GM21576 (cell line): ENCODE measurements around the gene DUSP1.

Source experiments
- ATAC-seq: cut with Tn5 transposase; IDR thresholded peaks from one replicate; pipeline ENCODE4 v1.9.1; 2021; ENCODE audit warnings: mild to moderate bottlenecking, moderate library complexity; ENCODE audit not compliant: unreplicated experiment

The DUSP1 gene

GRCh38 chr5:172745838-172746237 is 25.2 kb downstream of the DUSP1 start:
- ATAC-seq: no peak

DNA sequence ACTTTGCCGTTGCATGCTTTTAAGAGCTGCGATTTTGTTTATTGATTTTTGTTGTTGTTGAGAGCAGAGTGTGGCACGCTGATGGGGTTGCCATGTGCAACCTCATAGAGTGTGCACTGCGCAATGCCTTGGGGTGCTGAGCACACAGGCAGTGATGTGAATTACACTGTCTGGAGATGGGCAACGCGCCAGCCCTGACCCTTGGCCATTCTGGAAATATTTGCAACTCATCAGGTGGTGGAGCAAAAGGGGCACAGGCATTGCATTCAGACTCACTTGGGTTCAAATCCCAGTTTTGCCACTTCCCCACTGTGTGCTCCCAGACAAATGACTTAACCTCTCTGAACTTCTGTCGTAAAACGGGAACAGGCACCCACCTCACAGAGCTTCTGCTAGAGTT is 25.6 kb downstream of the DUSP1 start:
- no peak for ATAC-seq

DNA sequence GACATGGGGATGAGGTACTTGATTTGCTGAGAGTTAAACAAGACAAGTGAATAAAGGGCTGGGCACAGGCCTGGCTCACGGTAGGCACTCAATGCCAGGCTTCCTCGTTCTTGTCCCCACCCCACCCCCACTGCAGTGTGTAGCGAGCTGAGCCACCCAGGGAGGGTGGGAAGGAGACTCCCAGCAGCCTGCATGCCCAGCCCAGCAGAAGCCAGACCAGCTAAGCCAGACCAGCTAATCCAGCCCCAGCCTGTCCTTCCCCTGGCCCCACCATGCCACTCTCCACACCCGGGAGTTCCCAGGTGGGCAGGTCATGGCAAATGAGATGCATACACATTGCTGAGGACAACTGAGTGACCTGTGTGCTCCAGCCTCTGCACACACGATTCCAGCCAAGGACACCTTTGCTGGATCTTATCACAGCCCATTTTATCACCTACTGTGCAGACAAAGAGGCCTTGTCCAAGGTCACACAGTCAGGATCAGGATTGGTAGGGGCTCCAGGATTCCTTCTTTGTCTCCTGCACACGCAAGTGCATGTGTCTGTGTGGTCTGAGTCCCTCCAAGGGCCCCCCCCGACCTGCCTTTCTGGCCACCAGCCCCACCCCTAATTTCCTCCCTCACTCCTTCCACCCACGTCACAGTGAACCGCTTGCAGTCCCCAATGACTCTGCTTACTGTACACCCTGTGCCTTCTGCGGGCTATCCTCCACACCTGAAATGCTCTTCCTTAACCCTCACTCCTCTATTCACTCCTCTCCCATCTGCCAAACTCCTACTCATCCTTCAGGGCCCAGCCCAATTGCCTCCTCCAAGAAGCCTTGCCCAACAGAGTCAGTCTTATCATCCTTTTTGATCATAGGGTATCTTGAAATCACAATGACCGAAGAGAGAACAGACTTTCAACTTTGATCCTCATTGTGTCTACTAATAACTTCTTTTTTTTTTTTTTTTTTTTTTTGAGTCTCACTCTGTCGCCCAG is 26.6 kb downstream of the DUSP1 start:
- no peak for ATAC-seq

DNA sequence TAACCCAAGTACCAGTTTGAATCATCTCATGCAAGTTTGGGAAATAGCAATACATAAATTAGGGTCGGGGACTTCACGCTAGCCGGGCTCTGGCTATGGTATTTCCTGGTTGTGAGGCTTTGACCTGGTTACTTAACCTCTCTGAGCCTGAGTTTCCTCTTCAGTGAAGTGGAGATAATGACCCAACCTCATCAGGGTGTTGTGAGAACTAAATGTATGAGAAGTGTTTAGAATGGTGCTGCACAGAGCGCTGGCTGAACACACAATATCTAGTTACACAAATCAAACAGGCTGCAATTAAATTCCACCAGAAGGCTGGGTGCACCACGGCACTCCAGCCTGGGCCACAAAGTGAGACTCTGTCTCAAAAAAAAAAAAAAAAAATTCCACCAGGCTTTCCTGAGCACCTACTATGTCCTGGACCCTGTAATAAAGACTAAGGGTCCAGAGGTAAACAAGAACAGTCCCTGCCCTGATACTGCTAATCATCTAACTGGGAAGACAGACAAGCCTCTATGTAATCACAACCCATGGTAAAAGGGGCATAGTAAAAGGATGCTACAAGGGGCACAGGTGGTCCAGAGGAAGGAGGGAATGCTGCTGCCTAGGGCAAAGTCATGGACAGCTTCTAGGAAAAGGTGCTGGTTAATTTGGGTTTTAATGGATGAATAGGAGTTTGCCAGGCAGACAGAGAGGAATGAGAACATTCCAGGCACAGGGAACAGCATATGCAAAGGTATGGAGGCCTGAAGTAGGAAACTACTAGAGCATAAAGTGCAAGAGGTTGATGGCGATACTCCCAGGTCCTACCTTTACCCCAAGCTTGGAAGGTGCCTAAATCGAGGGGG is 27.7 kb downstream of the DUSP1 start:
- no peak for ATAC-seq

DNA sequence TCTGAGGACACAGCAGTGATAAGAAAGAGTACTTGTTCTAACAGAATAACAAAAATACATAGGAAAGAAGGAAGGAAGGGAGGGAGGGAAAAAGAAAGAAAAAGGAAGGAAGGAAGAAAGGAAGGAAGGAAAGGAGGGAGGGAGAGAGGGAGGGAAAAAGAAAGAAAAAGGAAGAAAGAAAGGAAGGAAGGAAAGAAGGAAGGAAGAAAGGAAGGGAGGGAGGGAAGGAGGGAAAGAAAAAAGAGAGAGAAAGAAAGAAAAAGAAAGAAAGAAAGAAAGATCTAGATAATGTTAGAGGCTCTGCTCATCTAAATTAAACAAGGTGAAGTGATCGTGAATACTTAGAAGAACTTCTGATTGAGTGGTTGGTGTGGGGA is 29.8 kb downstream of the DUSP1 start:
- ATAC-seq: no peak

DNA sequence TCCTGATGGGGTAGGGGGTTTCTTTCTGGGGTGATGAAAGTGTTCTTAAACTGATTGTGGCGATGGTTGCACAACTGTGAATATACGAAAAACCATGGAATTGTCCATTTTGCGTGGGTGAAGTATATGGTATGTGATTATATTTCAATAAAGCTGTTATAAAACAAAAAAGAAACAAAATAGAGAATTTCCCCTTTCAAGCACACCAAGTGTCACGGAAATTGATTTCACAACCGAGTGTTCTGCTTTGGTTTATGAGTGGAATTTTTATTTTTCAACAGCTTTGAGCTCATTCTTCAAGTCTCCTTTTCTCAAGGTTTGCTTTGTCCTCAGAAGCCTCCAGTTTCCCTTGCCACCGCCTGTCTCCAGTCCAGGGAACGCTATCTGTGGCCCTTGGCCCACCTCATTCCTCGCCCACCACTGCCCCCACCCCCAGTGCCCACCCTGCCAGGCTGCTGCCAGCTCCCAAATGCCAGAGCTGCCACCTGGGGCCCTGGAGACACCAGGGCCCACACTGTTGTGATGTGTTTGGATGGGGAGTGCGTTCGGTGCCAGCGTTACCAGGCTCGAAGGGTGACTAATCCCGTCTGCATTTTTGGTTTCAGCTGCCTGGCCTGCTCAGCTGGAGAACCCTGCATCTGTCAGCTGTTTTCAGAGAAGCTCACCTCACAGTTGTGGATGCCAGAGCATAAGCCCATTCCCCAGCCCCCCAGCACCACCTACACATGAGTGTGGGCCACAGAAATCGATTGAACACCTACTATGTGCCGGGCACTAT is 30.4 kb downstream of the DUSP1 start:
- ATAC-seq: no peak

DNA sequence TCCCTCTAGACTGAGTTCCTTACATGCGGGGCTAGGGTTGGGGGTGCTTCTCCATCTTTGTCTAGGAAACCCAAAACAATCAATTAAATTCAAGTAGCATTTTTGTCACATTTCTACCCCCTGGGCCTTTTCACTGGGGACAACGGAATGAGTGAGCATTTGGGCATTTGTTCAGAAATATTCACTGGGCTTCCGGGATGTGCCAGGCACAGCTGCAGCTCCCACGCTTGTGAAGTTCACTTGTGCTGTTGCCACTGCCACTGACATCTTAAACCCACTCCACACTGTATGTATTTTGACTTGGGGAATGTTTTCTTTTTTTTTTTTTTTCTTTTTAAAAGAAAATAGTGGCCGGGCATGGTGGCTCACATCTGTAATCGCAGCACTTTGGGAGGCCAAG is 31.6 kb downstream of the DUSP1 start:
- no peak for ATAC-seq

DNA sequence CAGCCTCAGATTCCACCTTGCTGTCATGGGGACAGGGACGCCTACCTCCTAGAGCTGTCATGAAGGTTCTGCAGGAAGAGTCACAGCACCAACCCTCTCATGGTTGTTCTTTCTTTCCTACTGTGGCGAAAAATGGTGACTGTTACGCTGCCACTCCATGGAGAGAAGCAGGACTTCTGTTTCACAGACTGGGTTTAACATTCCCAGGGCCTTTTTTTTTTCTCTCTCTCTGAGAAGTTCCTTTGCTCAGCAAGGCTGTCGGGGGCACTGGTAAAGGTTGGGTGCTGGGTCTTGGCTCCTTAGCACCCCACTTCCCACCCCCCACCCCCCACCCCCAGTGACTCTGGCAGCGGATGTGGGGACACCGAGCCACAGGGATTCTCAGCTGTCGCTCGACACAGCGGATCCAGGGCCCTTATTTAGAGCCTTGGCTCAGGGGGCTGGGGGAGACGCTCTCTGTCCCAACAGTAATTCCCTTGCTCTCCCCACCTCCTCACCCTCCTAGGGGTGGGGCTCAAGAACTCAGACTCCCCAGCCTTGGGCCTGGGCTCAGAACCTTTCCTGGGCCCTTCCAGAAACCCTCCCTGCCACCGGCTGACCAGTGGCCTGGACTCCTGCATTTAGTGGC is 34.4 kb downstream of the DUSP1 start:
- ATAC-seq: no peak

DNA sequence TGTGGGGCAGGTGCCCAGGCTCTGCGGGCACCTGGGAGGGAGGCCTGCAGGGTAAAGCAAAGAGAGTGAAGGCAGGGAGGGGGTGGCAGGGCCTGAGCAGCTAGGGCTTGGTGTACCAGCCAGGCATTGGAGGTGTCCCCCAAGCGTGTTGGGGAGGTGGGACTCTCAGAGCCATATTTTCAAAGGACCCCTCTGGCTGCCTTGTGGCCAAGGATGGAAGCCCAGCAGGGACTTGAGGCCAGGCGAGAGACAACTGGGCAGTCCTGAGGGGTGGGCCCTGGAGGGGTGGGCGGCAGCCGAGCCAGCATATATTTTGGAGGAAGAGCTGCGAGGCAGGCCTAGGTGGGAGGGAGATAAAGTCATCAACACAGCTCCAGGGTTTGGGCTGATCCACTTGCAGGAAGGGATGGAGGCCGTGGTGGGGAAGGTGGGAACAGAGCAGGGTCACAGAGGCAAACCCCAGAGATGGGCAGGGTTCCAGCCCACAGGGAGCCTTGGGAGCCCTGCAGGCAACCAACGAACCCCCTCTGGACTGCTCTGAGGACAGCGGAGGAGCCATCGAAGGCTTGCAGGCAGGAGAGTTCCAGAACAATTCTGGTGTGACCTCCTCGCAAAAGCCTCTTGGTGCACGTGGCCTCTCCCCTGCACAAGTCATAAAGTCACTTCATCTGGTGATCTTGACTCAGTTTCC is 35.7 kb downstream of the DUSP1 start:
- no peak for ATAC-seq

DNA sequence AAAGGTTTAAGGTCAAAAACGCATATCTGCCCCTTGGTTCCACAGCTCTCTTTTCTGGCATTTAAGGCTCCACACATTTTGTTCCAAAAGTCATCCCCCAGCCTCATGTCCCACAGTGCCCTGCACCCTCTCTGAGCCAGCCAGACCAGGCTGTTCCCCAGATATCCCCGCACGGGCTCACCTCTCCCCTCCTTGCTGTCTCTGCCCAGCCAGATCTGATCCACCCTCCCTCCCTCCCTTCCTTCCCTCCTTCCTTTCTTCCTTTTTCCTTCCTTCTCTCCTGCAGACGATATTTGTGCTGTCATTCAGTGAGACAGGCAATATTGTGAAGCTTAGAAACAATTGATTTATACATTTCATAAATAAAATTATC is 37.0 kb downstream of the DUSP1 start:
- no peak for ATAC-seq

DNA sequence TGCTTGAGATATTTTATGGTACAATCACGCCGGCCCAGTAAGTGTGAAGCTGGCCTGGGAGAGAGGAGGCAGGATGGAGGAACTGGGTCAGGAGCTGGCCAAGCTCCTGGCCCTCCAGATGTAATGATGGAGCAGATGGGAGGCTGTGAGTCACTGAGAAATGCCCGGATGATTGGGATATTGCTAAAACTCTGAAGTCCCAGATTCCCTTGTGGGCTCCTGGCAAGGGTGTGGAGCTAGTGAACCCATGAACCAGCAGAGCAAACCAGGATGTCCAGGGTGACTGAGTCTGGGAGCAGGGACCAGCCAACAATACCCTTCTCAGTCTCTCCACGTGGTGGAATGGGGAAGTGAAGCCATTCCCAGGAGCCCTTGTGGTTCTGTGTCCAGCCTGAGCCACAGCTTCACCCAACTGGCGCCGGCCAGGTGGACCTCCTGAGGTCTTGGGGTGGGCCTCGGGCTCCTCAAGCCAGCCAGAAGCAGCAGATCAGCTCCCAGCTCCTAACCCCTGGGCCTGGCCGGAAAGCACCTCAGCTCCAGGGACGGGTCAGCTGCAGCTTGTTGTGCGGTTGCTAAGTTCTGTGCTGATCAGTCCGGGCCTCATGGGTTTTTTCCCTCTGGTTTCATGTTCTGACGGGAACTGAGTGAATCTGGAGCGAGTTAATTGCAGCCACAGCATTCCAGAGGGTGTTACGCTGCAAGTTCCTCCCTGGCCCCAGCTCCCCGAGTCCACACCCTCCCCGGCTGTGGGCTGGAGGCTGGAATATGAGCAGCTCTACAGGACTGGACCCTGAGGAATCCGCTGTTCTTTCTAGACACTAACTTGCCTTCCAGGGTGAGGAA is 37.6 kb downstream of the DUSP1 start:
- ATAC-seq: no peak

DNA sequence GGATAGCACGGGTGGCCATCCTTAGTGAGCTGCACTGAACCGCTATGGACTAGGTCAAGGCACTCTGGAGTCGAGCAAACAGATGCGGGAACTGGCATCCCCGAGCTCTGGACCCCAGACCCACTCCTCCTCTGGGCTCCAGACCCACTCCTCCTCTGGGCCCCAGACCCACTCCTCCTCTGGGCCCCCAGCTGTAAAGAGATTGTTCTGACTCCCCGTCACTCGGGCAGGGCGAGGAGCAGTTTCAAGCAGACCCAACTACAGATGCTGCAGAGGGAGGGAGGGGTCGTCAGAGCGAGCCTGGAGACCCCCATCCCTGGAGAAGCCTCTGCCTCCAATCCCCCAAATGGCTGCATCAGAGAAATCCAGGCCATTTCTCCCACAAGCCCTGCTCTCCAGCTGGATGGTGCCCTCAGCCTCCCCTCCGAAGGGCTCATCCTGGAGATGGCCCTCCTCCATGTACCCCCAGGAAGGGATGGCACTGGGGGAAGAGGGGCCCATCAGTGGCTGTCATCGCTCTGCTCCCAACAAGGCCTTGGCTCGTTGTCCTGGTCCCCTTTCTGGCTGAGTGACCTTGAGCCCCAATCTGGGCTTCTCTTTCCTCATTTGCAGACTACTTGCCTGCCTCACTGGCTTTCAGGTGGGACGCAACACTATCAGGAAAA is 38.7 kb downstream of the DUSP1 start:
- ATAC-seq: no peak

DNA sequence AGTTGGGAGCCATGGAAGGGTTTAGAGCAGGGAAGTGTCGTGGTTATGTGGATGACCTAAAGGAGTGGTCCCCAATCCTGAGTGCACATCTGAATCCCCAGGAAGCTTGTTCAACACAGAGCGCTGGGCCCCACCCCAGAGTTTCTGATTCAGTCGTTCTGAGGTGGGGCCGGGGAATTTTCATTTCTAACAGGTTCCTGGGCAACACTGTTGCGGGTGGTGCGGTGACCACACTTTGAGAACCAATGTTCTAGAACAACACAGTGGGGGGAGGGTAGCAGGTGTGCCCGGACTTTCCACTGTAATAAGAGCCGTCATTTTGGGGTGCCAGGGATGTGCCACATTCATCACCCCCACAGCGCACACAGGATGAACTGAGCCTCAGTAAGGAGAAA is 39.3 kb downstream of the DUSP1 start:
- ATAC-seq: no peak

DNA sequence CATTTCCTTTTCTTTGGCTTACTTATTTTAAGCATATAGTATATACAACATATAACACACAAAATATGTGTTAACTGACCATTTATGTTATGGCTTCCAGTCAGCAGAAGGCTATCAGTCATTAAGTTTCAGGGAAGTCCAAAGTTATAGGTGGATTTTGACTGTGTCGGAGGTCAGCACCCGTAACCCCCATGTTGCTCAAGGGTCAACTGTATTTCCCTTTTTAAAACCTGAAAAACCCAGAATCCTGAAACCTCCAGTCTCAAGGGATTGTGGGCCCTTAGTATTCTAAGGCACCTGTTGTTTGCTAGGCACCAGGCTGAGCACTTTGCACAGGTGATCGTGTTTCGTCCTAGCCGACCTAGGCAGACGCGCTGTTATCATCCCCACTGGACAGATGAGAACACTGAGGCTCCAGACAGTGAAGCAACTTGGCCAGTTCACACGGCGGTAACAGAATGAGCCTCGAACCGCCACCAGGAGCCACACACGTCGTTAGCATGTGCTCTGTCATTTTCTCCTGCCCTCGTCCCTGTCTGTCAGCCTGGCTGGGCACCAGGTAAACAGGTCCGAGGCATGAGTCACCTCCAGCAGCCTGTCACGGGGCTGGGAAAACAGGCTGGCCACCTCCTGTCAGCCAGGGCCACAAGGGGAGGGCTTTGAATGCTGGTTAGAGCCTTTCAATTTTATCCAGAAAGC is 39.9 kb downstream of the DUSP1 start:
- no peak for ATAC-seq

DNA sequence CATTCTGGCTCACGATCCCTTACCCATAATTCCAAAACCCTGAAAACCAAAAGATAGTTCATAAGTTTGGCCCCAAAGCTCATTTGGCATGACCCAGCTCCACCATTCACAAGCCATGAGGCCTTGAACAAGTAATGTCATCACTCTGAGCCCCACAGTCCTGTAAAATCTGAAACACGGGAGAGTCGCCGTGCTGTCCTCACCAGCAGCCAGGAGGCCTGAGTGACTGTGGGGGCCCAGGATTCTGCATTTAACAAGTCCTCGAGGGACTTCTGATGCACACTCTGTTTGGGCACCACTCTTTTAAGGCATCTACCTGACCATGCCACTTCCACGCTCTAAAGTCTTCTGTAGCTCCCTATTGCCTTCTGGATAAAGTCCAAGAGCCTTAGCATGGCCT is 40.8 kb downstream of the DUSP1 start:
- ATAC-seq: no peak

- ATAC-seq: no peak
Observed at GRCh38 chr5:172729588-172729987, 41.4 kb downstream of the DUSP1 start.

DNA sequence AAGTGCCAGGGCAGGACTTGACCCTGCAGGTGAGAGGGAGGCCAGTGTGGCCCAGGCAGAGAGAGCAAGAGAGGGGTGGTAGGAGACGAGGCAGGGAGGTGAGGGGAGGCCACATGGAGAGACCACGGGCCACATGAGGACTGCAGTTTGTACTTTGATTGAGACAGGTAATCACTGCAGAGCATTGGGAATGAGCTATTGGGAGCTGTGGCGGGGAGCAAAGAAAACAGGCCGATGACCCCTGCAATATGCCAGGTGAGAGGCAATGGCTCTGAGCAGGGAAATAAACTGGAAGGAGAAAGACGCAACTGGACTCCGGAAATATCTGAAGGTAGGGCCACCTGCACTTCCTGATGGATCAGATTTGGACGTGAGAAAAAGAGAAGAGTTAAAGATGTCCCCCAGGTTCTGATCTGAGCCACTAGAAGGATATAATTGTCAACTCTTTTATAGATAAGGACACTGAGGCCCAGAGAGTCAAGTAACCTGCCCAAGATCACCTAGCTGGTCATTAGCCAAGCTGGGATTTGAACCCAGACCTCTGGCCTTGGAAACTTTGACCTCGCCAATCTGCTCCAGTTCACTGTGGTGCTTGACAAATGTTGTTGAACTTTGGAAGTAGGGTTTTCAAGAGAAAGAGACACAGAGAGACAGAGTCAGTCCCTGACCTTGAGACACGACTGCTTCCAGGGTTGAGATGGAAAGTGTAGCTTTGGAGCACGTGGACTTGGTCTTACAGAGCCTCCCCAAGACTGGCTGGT is 42.3 kb downstream of the DUSP1 start:
- no peak for ATAC-seq
